ENCODE measurements around the gene ABLIM2.

DNA sequence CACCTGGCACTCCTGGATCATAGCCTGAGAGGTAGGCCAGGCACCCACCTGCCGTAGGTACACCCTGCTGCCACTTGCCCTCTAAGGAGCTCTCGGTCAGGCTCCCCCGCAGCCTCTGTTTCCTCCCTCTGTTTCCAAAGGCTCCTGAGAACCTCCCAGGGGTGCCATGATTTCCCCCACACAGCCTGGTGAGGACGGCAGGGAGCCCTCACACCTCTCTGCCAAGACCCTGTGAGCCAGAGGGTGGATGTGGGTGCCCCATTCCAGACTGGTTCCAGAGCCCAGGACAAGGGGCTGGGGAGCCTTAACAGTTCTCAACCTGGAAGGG, 1.6 kb upstream of the ABLIM2 start:
- TF ChIP-seq, protein P1, sequence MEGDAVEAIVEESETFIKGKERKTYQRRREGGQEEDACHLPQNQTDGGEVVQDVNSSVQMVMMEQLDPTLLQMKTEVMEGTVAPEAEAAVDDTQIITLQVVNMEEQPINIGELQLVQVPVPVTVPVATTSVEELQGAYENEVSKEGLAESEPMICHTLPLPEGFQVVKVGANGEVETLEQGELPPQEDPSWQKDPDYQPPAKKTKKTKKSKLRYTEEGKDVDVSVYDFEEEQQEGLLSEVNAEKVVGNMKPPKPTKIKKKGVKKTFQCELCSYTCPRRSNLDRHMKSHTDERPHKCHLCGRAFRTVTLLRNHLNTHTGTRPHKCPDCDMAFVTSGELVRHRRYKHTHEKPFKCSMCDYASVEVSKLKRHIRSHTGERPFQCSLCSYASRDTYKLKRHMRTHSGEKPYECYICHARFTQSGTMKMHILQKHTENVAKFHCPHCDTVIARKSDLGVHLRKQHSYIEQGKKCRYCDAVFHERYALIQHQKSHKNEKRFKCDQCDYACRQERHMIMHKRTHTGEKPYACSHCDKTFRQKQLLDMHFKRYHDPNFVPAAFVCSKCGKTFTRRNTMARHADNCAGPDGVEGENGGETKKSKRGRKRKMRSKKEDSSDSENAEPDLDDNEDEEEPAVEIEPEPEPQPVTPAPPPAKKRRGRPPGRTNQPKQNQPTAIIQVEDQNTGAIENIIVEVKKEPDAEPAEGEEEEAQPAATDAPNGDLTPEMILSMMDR (conservative IDR thresholded peaks at IDR 0.05), result no peak
- TF ChIP-seq ZFX (IDR thresholded peaks at IDR 0.05), result no peak

Measured in C4-2B (cell line).